ENCODE results near the gene CCNG2. TPM values are rescaled to one million over a fixed set of nuclear protein-coding genes. Genes with fewer than 3 reads are reported as not detected.

CCNG2 gene
- total and polyA plus RNA-seq, 9 of the 15 experiments (the other 6 are each of a cell fraction or from before 2014, with no cell fraction given): 0.49 to 6.6 (median 2.9) TPM

GRCh38 chr4:77154761-77155499 lies 2.1 kb upstream of the CCNG2 start:
- no peak overlapping the region for H3K27ac ChIP-seq (ENCODE audit: extremely low read depth, low read depth, low read length)
- H4K20me1 ChIP-seq (replicated peaks; ENCODE audit: control insufficient read depth, insufficient read depth, low read length): no peaks in the 10 kb centered on the region
- H3K9me3 ChIP-seq (replicated peaks; ENCODE audit: control insufficient read depth, insufficient read depth, low read depth, low read length): no peaks in the 10 kb centered on the region
- ChIA-PET CTCF (ENCODE audit: low intra/inter-chr PET ratio) (no interaction called here), POLR2A (interaction anchor here (0.6 to 1.0 kb wide), 2 partner anchors 11 to 64 kb away, joined by 3 read pairs; no protein-coding TSS in a partner anchor)
- DNase-seq (ENCODE audit: extremely low read depth in 1 of 4, low spot score in 3 of 4): no peak
- no peak overlapping the region for H3K4me2 ChIP-seq (ENCODE audit: insufficient read depth, low read length)
- no peak overlapping the region for H3K9ac ChIP-seq (ENCODE audit: insufficient read depth in 1 of 2, low read depth in 2 of 2, low read length in 2 of 2)
- H3K27me3 ChIP-seq (ENCODE audit: control insufficient read depth in 2 of 2, insufficient read depth in 2 of 2, low read length in 2 of 2): no peaks in the 10 kb centered on the region
- 30% methylated on average over 4 of the region's 4 CpGs for WGBS (ENCODE audit: insufficient coverage, low coverage, missing lambda C conversion rate)
- H3K9me1 ChIP-seq (ENCODE audit: control insufficient read depth, insufficient read depth, low read length): no peaks in the 10 kb centered on the region
- no peaks in the 10 kb centered on the region for H3K36me3 ChIP-seq (ENCODE audit: control insufficient read depth, insufficient read depth, low read length)
- no peak for FAIRE-seq
- ATAC-seq: no peak
- H3K4me1 ChIP-seq (replicated peaks in 1 of 2; ENCODE audit: control insufficient read depth in 2 of 2, insufficient read depth in 2 of 2, low read length in 2 of 2): peaks cover 3 to 17% of the 10 kb centered on the region in 2 experiments; a peak in 4 of 5 replicates
- no TSS peak for BruUV-seq (replicated peaks)
- H3K4me3 ChIP-seq: no peak overlapping the region
- in situ Hi-C loops (cut with MboI) (no loop called here), intact Hi-C loops (cut with micrococcal nuclease) (loop anchor here (5.0 kb wide), 2 partner anchors 48 to 103 kb away; no protein-coding TSS in a partner anchor)
- TF ChIP-seq EZH2 (IDR thresholded peaks at IDR 0.05; ENCODE audit: borderline replicate concordance, low read depth, low read length) (no peak), CLOCK (CRISPR knock-in tag; IDR thresholded peaks at IDR 0.05; ENCODE audit: borderline replicate concordance) (no peak), BMI1 (IDR thresholded peaks at IDR 0.05; ENCODE audit: low read length) (no peak), FOXA3 (CRISPR knock-in tag; conservative IDR thresholded peaks at IDR 0.05 in 1 of 2, IDR thresholded peaks at IDR 0.05 in 1 of 2) (no peak)
- no peaks in the 10 kb centered on the region for H3K79me2 ChIP-seq (ENCODE audit: control insufficient read depth, insufficient read depth, low read length)
- H2AFZ ChIP-seq (ENCODE audit: low read depth, low read length): no peak overlapping the region; the same call in 1 of the 2 replicates
